DND-41 (cell line): Measurements from ENCODE around the gene CER1.

Source experiments
- EZH2 ChIP-seq: IDR thresholded peaks from 3 replicates; pipeline ENCODE4 v1.6.1; 2012; ENCODE audit warnings: borderline replicate concordance, low read depth, mild to moderate bottlenecking, moderate library complexity, low read length, inconsistent platforms; ENCODE audit not compliant: severe bottlenecking
- TF ChIP-seq, protein P1 (sequence below): IDR thresholded peaks from 2 replicates; pipeline ENCODE4 v1.5.1; 2012; ENCODE audit warnings: borderline replicate concordance, low read length, moderate library complexity, mild to moderate bottlenecking; ENCODE audit not compliant: poor library complexity, severe bottlenecking; ENCODE audit errors: extremely low read depth

DNA sequence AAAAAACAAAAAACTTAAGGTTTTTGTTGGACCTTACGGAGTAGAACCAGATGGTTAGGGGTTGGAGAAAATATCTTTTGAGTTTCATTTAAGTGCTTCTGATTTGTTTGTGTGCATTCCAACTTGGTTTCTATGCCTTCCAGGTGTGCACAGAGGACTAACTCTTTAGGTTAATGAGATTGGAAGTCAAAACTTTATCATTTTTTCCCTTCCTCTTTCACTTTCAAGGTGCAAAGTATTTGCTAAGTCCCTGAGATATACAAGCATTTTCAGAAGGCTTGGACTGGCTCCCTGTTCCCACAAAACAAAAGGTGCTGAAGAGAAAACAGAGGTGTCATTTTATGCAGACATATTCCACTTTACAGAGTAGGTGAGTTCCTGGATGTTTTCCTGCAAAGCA, 30.3 kb upstream of the CER1 start:
- TF ChIP-seq, protein P1, sequence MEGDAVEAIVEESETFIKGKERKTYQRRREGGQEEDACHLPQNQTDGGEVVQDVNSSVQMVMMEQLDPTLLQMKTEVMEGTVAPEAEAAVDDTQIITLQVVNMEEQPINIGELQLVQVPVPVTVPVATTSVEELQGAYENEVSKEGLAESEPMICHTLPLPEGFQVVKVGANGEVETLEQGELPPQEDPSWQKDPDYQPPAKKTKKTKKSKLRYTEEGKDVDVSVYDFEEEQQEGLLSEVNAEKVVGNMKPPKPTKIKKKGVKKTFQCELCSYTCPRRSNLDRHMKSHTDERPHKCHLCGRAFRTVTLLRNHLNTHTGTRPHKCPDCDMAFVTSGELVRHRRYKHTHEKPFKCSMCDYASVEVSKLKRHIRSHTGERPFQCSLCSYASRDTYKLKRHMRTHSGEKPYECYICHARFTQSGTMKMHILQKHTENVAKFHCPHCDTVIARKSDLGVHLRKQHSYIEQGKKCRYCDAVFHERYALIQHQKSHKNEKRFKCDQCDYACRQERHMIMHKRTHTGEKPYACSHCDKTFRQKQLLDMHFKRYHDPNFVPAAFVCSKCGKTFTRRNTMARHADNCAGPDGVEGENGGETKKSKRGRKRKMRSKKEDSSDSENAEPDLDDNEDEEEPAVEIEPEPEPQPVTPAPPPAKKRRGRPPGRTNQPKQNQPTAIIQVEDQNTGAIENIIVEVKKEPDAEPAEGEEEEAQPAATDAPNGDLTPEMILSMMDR: no peak
- TF ChIP-seq EZH2: no peak
